NCI-H2107 treated with DMSO at 0.1 percent for 48 hours (cell line): ENCODE results near the gene LRRC8C.

Source experiments
- DNase-seq: peaks from one replicate; lab custom pipeline; 2025; ENCODE audit not compliant: unreplicated experiment; lab: John Stamatoyannopoulos, UW

LRRC8C gene

GRCh38 chr1:89633248-89633799 is 404 bp downstream of the LRRC8C start:
- DNase-seq: peak; percentile 38

GRCh38 chr1:89633800-89634625 is 1.1 kb downstream of the LRRC8C start:
- DNase-seq: peak; percentile 58

GRCh38 chr1:89635825-89636815 is 3.2 kb downstream of the LRRC8C start:
- DNase-seq: no peak

GRCh38 chr1:89637496-89637895 is 4.6 kb downstream of the LRRC8C start:
- DNase-seq: no peak

- no peak for DNase-seq
Observed at GRCh38 chr1:89640440-89640839, 7.5 kb downstream of the LRRC8C start.

DNA sequence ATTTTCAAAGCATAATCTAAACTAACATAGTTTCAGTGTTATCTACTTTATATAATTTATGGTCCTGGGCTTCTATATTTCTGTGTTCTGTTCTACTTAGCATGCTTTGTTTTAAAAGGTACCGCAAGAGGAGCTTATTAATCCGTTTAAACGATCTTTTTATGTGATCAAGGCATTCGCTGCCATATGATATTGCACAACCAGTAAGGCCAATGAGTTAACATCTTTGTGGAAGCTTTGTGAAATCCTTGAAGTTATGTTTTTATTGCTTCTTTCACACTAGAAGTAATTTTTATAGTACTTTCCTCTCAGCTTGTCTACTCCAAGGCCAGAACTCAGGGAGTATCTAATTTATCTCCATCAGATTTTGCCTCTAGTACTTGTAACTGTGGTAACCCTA is 8.9 kb downstream of the LRRC8C start:
- no peak for DNase-seq

DNA sequence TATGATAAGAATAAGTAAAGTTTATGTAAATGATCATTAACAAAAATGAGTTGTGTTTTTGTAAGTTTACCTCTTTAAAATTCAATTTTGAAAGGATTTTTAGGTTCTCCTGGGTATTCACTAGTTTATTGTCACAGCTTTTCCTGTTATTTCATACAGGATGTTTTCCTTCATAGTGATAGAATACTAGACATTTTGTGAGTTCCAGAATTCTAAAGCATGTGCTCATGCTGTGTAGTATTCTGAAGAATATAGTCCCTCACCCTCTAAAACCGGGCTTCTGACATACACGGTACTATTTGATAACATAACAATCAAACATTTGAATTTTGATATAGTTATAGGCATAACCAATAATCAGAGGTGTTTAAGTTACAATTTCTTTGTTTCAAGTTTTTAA is 10.7 kb downstream of the LRRC8C start:
- DNase-seq: no peak

DNA sequence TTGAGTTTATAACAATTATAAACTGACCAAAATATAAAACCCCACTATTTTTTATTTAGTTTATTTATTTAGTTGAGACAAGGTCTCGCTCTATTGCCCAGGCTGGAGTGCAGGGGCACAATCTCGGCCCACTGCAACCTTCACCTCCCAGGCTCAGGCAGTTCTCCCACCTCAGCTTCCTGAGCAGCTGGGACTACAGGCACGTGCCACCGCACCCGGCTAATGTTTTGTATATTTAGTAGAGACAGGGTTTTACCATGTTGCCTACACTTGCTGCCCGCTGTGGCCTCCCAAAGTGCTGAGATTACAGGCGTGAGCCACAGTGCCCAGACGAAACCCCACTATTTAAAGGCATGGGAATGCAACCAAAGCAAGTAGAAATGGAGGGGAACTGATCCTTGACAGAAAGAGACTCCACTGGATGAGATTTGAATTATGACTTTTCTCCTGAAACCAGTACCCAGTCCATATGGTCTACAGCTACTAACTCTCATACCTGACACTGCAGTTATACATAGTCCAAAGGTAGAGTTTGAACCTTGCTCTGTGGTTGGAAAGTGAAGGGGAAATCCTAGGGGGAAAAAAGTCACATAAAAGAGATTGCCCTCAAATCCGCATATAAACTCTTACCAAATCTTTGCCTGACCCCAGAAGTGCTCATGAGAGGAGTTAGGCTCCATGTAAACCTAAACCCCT is 11.3 kb downstream of the LRRC8C start:
- no peak for DNase-seq

DNA sequence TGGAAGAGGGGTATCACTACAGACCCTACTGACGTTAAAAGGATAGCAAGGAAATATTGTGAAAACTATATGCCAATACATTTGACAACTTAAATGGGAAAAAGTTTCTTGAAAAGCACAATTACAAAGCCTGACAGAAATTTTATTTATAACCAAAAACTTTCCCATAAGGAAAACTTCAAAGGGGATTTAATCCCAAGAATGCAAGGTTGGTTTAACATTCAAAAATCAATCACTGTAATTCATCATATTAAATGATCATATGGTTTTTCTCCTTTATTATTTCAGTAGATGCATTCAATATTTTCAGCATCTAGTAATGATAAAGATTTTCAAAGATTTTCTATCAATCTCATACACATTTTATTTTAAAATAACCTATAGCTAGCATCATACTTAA is 13.3 kb downstream of the LRRC8C start:
- DNase-seq: no peak

- no peak for DNase-seq
Observed at GRCh38 chr1:89649783-89650182, 16.9 kb downstream of the LRRC8C start.

DNA sequence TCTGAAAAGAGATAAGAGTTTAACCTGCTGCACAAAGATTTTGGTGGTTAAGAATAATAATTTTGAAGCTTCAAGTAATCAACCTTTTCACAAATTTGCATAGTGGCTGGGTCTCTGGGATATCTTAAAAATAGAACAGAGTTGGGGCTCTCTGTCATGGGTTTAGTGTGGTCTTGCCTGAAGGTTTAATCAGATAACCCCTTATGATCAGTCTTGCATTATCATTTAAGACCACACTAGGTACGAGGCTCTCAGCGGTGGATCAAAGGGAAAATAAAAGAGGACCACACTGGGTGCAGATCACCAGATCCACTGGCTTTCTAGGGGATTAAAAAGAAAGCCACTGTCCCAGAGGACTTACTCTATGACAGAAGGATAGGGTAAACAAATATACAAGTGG is 19.5 kb downstream of the LRRC8C start:
- no peak for DNase-seq

DNA sequence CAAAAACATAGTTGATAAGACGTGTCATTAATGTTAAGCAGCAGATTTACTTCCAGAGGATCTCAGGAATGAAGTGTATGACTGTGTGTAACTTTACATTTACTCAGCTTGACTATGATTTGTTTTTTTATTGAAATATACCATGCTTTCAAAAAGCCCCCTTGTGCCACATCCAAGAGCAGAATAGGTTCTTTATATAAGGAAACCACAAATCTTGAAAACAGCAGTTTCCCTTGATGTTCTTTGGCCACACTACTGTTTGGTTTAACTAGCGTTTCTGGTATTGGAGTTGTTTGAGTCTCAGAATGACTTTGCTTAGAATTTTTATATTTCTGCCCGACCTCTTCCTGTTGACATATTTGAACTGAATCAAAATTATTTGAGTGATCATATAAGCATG is 25.0 kb downstream of the LRRC8C start:
- no peak for DNase-seq

- DNase-seq: no peak
Observed at GRCh38 chr1:89659322-89660081, 26.6 kb downstream of the LRRC8C start.

DNA sequence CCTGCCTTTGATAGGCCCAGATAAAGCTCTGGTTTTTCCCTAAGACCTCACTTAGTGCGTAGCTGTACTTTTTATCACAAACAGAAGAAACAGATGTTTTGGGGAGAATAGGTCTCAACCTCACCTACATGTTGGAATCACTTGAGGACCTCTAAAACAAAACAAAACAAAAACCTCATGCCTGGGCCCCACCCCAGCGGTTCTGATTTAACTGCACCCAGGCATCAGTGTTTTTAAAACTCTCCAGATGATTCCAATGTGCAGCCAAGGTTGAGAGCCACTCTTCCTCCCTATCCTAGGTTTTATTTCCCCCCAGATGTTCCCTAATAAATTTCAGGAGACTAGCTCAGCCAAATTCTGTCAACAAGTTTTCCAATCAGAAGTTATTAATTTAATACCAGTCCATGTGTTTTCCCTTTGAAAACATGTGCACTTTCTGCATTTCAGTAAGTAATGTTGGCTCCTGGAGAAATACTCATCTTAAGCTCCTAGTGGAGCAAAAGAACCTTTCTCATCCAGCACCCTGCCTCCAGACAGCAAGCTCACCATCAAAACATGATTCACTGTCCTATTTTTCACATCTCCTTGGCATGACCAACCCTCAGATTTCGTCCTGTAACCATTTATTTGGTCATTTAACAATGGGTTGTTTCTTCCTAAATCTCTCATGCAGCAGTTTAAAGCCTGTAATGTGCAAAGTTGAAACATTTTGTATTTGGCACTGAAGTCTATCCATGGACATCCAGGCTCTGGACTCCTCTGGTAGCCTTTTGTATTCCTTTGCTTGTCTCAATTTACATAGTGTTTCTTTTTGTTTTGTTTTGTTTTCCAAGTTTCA is 27.5 kb downstream of the LRRC8C start:
- no peak for DNase-seq

DNA sequence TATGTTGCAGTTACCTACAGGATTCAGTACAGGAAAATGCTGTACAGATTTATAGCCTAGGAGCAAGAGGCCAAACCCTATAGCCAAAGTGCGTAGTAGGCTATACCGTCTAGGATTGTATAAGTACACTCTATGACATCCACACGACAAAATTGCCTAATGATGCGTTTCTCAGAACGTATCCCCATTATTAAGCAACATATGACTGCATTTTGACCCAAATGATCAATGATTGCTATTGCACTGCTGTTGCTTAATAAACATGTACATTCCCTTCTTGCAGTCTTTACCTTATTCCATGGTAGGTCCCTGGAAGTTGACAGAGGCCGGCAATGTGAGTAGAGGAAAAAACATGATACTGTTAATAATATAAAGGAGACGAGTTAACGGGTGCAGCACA is 33.0 kb downstream of the LRRC8C start:
- DNase-seq: no peak

GRCh38 chr1:89666640-89667039 is 33.7 kb downstream of the LRRC8C start:
- no peak for DNase-seq

- DNase-seq: no peak
Observed at GRCh38 chr1:89667691-89668090, 34.8 kb downstream of the LRRC8C start.

- DNase-seq: no peak
Observed at GRCh38 chr1:89668961-89669360, 36.0 kb downstream of the LRRC8C start.

GRCh38 chr1:89669441-89669840 is 36.5 kb downstream of the LRRC8C start:
- no peak for DNase-seq
